Natural killer cell (primary cell): Measurements from ENCODE around the gene ROR1. TPM values are rescaled to one million over a fixed set of nuclear protein-coding genes. Genes with fewer than 3 reads are reported as not detected.
A peak's percentile ranks its signal among the peaks of the same experiment; 100 is the strongest.

Experiments used
- ATAC-seq, 3 donors: fragments of 150-1000 bp in 2 of 3; fragments of 200-7000 bp in 1 of 3; cut with Tn5 transposase; 1 replicate in 1 of 3; 2 replicates in 2 of 3; pipeline ENCODE4 v1.10.0; 2021; ENCODE audit warnings: mild to moderate bottlenecking in 2 of 3, moderate library complexity in 2 of 3
- DNase-seq, 2 donors: peaks; one replicate each; pipeline versions ENCODE4 v3.0.0 to v3.0.0-alpha.2; 2013 to 2021; ENCODE audit warnings: mixed read lengths in 1 of 2
- H3K27ac ChIP-seq: one replicate; pipeline ENCODE4 v1.5.1; 2013; ENCODE audit warnings: mild to moderate bottlenecking, low read length
- H3K27me3 ChIP-seq: one replicate; pipeline ENCODE4 v1.6.1; 2013; ENCODE audit warnings: low read length; ENCODE audit not compliant: control insufficient read depth, insufficient read depth
- H3K36me3 ChIP-seq: one replicate; pipeline ENCODE4 v1.6.1; 2013; ENCODE audit warnings: low read length; ENCODE audit not compliant: control insufficient read depth, insufficient read depth
- H3K4me1 ChIP-seq: one replicate; pipeline ENCODE4 v1.6.1; 2013; ENCODE audit warnings: low read length; ENCODE audit not compliant: control insufficient read depth, insufficient read depth
- H3K4me3 ChIP-seq: one replicate; pipeline ENCODE4 v1.5.1; 2013; ENCODE audit warnings: low read length
- H3K9me3 ChIP-seq: one replicate; pipeline ENCODE4 v1.6.1; 2013; ENCODE audit warnings: low read length; ENCODE audit not compliant: control insufficient read depth, insufficient read depth
- H3K27ac Mint-ChIP-seq, 2 donors: one replicate each; pipeline ENCODE4 v1.8.0; 2022; ENCODE audit warnings: mild to moderate bottlenecking in 2 of 2, mixed read lengths in 2 of 2, moderate library complexity in 1 of 2
- H3K27me3 Mint-ChIP-seq, 2 donors: one replicate each; pipeline ENCODE4 v1.8.0; 2022; ENCODE audit warnings: low read depth in 2 of 2, mixed read lengths in 2 of 2
- H3K36me3 Mint-ChIP-seq: one replicate; pipeline ENCODE4 v1.8.0; 2022; ENCODE audit warnings: mixed read lengths
- H3K4me1 Mint-ChIP-seq, 2 donors: one replicate each; pipeline ENCODE4 v1.8.0; 2022; ENCODE audit warnings: mixed read lengths in 2 of 2
- H3K4me3 Mint-ChIP-seq: one replicate; pipeline ENCODE4 v1.8.0; 2022; ENCODE audit warnings: mild to moderate bottlenecking, moderate library complexity, mixed read lengths
- H3K9me3 Mint-ChIP-seq, 2 donors: one replicate each; pipeline ENCODE4 v1.8.0; 2022; ENCODE audit warnings: mixed read lengths in 2 of 2
- CTCF ChIP-seq: fragments of 200-600 bp; IDR thresholded peaks from one replicate; pipeline ENCODE4 v1.8.0; 2022; ENCODE audit warnings: antibody characterized with exemption
- WGBS: methylation state at CpG from one replicate; pipeline ENCODE4 v1.1.7; 2013; ENCODE audit warnings: missing lambda C conversion rate; ENCODE audit not compliant: insufficient coverage; 5-methylcytosine and 5-hydroxymethylcytosine counted together
- intact Hi-C: fragments of 100-400 bp; cut with micrococcal nuclease; formaldehyde crosslinking; loops from one replicate; pipeline ENCODE4 v1.14.2; 2022
- total RNA-seq, 4 donors: library from RNA; stranded (reverse); fragments of 120-200 nt in 1 of 4; gene quantifications; one replicate each; pipeline versions ENCODE4 v1.2.3 to v1.2.4, GENCODE V29; 2013 to 2022

The ROR1 gene
- total RNA-seq, 3 donors from 2014 or later (not counting 1 experiment from before 2014, with no cell fraction given), result 0.05 to 0.35 (median 0.27) TPM

DNA sequence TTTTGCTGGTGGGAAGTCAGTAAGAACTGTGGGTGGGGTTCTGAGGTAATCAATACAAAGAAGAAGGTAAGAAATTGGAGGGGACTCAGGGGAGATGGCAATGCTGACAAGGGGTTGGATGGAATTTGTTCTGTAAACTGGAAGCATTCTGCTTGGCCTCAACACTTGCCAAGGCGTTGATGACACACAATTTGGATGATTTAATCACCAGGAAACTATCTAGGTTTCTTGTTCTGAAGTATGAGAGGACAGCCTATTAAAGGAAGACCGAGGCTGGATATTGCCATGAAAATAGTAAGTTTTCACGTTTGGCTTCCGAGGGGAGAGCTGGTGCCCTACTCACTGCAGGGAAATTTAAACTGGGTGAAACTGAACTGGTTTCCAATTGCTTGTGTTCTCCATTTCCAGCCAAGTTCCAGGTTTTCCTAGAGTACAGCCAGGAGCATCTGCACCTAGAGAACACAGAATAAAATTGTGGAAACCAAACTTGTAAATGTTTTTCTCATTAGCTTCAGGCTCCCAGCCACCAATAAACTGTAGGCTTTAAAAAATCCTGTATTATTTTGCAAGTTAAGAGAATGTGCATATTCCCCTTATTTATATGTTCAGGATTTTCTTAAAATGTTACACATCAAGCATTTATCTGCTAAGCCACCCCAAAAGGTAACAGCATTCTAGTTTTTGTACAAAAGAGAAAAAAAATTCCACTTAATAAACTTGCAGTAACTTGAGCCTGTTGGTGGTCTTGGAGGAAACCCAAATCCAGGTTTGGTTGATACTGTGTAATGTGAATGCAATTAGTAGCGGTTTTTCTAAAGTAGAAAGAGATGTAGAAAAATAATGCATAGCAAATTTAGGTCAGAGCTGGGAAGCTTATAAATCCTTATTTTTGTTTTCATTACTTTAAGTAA, 53.8 kb downstream of the ROR1 start:
- Mint-ChIP-seq H3K4me1 (no peaks in the 10 kb centered on the region), H3K4me3 (no peak overlapping the region), H3K27me3 (peaks cover 15 to 21% of the 10 kb centered on the region in 2 donors), H3K27ac (no peak overlapping the region), H3K36me3 (no peaks in the 10 kb centered on the region), H3K9me3 (peaks cover 0 to 4% of the 10 kb centered on the region in 2 donors)
- DNase-seq (no peak), ATAC-seq (no peak)
- Histone ChIP-seq H3K9me3 (no peaks in the 10 kb centered on the region), H3K4me3 (no peak overlapping the region), H3K27ac (no peak overlapping the region), H3K36me3 (no peaks in the 10 kb centered on the region), H3K4me1 (no peaks in the 10 kb centered on the region), H3K27me3 (no peaks in the 10 kb centered on the region)
- 85% methylated on average over 5 of the region's 5 CpGs for WGBS
- TF ChIP-seq CTCF, result no peak
- intact Hi-C loops, result no loop called here

DNA sequence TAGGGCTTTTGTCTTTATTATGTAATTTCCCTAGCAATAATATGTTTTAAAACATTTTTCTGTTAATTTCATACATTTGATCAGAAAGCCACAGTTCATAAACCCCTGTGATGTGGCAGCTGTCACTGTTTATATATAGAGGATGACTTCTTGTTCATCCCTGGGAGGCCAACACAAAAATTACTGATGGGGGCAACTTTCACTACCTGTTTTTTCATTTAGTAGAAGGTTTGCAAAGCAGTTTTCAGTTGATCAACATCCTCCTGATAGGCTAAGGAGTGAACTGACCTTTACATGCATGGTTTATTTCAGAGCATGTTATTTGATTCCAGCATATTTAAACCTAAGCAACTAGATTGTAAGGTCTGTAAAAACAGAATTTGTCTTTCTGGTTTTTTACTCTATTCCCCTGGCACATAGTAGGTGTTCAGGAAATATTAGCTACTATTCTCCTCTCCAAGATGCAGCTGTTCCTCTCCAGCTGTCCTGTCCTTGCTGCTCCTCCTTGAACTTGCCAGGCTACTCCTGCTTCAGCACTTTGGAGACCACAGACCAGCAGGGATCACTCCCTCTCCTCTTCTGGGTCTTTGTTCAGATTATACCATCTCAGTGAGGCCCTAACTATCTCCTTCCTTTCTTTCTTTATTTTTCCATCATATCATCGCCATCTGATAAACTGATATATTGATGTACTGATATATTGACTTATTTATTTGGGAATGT, 54.7 kb downstream of the ROR1 start:
- H3K27ac ChIP-seq, result peak overlapping the region; percentile 31

GRCh38 chr1:63829349-63830327, 55.8 kb downstream of the ROR1 start:
- Mint-ChIP-seq H3K4me3 (no peak overlapping the region), H3K36me3 (no peaks in the 10 kb centered on the region), H3K27me3 (peaks cover 17 to 25% of the 10 kb centered on the region in 2 donors), H3K9me3 (peaks cover 0 to 4% of the 10 kb centered on the region in 2 donors), H3K4me1 (no peaks in the 10 kb centered on the region), H3K27ac (no peak overlapping the region)
- intact Hi-C loops, result no loop called here
- TF ChIP-seq CTCF, result no peak
- 91% methylated on average over 11 of the region's 11 CpGs for WGBS
- no peak overlapping the region for H3K27ac ChIP-seq
- no peak overlapping the region for H3K4me3 ChIP-seq
- no peak for DNase-seq
- H3K9me3 ChIP-seq, result no peaks in the 10 kb centered on the region
- H3K27me3 ChIP-seq, result no peaks in the 10 kb centered on the region
- no peaks in the 10 kb centered on the region for H3K4me1 ChIP-seq
- no peaks in the 10 kb centered on the region for H3K36me3 ChIP-seq
- ATAC-seq, result no peak

More for the DNA sequence above, 54.7 kb downstream of the ROR1 start:
- intact Hi-C loops, result no loop called here
- Histone ChIP-seq H3K4me3 (no peak overlapping the region), H3K4me1 (no peaks in the 10 kb centered on the region), H3K36me3 (no peaks in the 10 kb centered on the region), H3K9me3 (no peaks in the 10 kb centered on the region), H3K27me3 (no peaks in the 10 kb centered on the region)
- WGBS, result no CpG with 5 or more reads among the region's 1 CpG
- Mint-ChIP-seq H3K27me3 (peaks cover 16 to 17% of the 10 kb centered on the region in 2 donors), H3K36me3 (no peaks in the 10 kb centered on the region), H3K9me3 (peaks cover 0 to 4% of the 10 kb centered on the region in 2 donors), H3K4me3 (no peak overlapping the region), H3K27ac (no peak overlapping the region), H3K4me1 (no peaks in the 10 kb centered on the region)
- no peak for TF ChIP-seq CTCF
- no peak for DNase-seq
- no peak for ATAC-seq
